HL-60 (cell line): ENCODE measurements around the gene WDFY4.
A peak's percentile ranks its signal among the peaks of the same experiment; 100 is the strongest.

ENCODE experiments used
- DNase-seq, 2 experiments: peaks; one replicate each; pipeline ENCODE4 v3.0.0-alpha.2; 2010 to 2020; ENCODE audit warnings: low read depth in 1 of 2, low spot score in 1 of 2
- H3K27ac ChIP-seq: fragments of 250-450 bp; sonication (Bioruptor Pico); replicated peaks from 2 replicates; pipeline ENCODE4 v1.5.1; 2020; ENCODE audit warnings: mild to moderate bottlenecking, moderate library complexity
- H3K27me3 ChIP-seq: fragments of 250-450 bp; sonication (Bioruptor Pico); 2 replicates; pipeline ENCODE4 v1.5.1; 2021; ENCODE audit warnings: mild to moderate bottlenecking, moderate library complexity; ENCODE audit not compliant: insufficient read depth, poor library complexity, severe bottlenecking
- H3K4me3 ChIP-seq: replicated peaks from 2 replicates; pipeline ENCODE4 v1.5.1; 2011; ENCODE audit warnings: mild to moderate bottlenecking, control low read depth, low read length; ENCODE audit not compliant: insufficient read depth
- GABPA ChIP-seq: IDR thresholded peaks from 2 replicates; pipeline ENCODE4 v1.6.1; 2012; ENCODE audit warnings: low read depth
- POLR2AphosphoS5 ChIP-seq: IDR thresholded peaks from 2 replicates; pipeline ENCODE4 v1.6.1; 2012; ENCODE audit warnings: low read depth
- REST ChIP-seq: IDR thresholded peaks from 2 replicates; pipeline ENCODE4 v1.6.1; 2012; ENCODE audit warnings: low read depth; ENCODE audit not compliant: insufficient replicate concordance
- SPI1 ChIP-seq: IDR thresholded peaks from 2 replicates; pipeline ENCODE4 v1.6.1; 2012; ENCODE audit warnings: low read depth, mild to moderate bottlenecking, borderline replicate concordance
- TF ChIP-seq, protein P1 (sequence below): IDR thresholded peaks from one replicate; pipeline ENCODE4 v1.5.1; 2011; ENCODE audit warnings: low read length, control low read depth, inconsistent platforms; ENCODE audit not compliant: insufficient read depth

The WDFY4 gene

DNA sequence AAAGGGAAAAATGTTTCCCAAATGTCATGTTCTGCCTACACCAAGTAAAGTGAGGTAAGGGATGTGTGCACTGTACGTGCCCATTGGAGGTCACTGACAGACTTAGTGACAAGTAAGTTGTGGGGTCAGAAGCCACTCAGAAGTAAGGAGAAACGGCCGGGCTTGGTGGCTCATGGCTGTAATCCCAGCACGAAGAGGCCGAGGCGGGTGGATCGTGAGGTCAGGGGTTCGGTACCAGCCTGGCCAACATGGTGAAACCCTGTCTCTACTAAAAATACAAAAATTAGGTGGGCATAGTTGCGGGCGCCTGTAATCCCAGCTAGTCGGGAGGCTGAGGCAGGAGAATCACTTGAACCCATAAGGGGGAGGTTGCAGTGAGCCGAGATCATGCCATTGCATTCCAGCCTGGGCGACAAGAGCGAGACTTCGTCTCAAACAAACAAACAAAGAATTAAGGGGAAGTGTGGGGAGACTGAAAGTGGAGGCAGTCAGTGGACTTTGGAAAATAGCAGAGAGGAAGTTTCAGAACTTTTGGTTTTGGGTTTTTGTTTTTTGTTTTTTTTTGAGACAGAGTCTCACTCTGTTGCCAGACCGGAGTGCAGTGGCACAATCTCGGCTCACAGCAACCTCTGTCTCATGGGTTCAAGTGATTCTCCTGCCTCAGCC is 114.8 kb downstream of the WDFY4 start:
- H3K27ac ChIP-seq, result peak overlapping the region; percentile 68
- no peak overlapping the region for H3K4me3 ChIP-seq
- no peaks in the 10 kb centered on the region for H3K27me3 ChIP-seq
- peak in 1 of 2 experiments; percentile 25 for DNase-seq
- TF ChIP-seq, protein P1, sequence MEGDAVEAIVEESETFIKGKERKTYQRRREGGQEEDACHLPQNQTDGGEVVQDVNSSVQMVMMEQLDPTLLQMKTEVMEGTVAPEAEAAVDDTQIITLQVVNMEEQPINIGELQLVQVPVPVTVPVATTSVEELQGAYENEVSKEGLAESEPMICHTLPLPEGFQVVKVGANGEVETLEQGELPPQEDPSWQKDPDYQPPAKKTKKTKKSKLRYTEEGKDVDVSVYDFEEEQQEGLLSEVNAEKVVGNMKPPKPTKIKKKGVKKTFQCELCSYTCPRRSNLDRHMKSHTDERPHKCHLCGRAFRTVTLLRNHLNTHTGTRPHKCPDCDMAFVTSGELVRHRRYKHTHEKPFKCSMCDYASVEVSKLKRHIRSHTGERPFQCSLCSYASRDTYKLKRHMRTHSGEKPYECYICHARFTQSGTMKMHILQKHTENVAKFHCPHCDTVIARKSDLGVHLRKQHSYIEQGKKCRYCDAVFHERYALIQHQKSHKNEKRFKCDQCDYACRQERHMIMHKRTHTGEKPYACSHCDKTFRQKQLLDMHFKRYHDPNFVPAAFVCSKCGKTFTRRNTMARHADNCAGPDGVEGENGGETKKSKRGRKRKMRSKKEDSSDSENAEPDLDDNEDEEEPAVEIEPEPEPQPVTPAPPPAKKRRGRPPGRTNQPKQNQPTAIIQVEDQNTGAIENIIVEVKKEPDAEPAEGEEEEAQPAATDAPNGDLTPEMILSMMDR, result no peak
- TF ChIP-seq GABPA (no peak), REST (no peak), SPI1 (peak; percentile 57; the same call in 1 of the 2 replicates)

DNA sequence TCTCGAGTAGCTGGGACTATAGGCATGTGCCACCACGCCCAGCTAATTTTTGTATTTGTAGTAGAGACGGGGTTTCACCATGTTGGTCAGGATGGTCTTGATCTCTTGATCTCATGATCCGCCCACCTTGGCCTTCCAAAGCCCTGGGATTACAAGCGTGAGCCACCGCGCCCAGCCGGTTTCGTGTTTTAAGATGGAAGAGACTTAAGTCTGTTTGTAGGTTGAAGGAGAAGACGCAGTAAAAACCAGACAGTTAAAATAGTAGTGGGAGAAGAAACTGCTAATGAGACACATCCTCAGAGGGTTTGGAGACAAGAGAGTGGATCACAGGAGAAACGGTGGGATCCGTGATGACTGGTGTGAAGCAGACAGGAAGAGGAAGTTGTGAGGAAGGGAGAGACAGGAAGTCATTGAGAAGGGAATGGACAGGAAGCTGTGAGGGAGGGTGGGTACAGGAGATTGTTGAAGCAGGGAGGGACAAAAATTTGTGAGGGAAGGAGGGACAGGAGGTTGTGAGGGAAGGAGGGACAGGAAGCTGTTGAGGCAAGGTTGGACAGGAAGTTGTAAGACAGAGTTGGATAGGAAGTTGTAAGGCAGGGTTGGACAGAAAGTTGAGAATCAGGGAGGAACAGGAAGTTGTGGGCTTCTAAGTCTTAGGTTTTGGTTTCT is 115.5 kb downstream of the WDFY4 start:
- H3K4me3 ChIP-seq, result no peak overlapping the region
- TF ChIP-seq GABPA (peak; percentile 85), SPI1 (peak; percentile 64), REST (no peak), POLR2AphosphoS5 (0 out of 2 replicates have a peak, but pooled peaks have one; percentile 39)
- peak; percentile 83 to 97 for DNase-seq
- H3K27me3 ChIP-seq, result no peaks in the 10 kb centered on the region
- H3K27ac ChIP-seq, result peak overlapping the region; percentile 68

- peak overlapping the region; percentile 68 for H3K27ac ChIP-seq
- H3K27me3 ChIP-seq, result no peaks in the 10 kb centered on the region
- no peak overlapping the region for H3K4me3 ChIP-seq
- TF ChIP-seq, protein P1, result no peak
- no peak for TF ChIP-seq GABPA
- no peak for TF ChIP-seq POLR2AphosphoS5
- no peak for TF ChIP-seq SPI1
- TF ChIP-seq REST, result no peak
- DNase-seq, result peak; percentile 6 to 18
These were observed 116.3 kb downstream of the WDFY4 start for GRCh38 chr10:48801001-48801421.
